ENCODE measurements around the gene DTD1.

GRCh38 chr20:18743665-18744440 lies 156.0 kb downstream of the DTD1 start:
- TF ChIP-seq CTCF (conservative IDR thresholded peaks at IDR 0.05; ENCODE audit: low read length): no peak
- TF ChIP-seq EZH2phosphoT487 (IDR thresholded peaks at IDR 0.05; ENCODE audit: borderline replicate concordance, low read depth, low read length): no peak
